ENCODE measurements around the gene TNFRSF1B. TPM values are rescaled to one million over a fixed set of nuclear protein-coding genes. Genes with fewer than 3 reads are reported as not detected.

The TNFRSF1B gene
- total RNA-seq, 1 donor from 2014 or later, result 67.0 TPM

DNA sequence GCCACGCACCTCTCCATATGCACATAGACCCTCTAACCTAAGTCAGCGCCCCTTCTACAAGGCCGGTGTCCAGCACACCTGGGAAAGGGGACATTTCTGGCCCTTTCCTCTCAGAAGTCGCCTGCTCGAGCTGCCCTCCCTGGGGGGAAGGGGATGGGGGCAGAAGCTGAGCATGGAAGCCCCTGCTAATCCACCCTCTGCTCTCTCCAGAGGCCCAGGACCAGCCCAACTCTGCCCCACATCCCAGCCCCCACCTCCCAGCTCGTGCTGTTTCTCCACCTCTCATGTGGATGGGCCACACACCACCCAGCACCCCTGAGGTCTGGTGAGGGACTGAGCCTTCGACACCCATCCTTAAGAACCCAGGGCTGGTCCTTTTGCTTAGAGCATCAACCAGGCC, 14.8 kb downstream of the TNFRSF1B start:
- ATAC-seq, result no peak
- intact Hi-C loops (cut with DNase I), result no loop called here
- H3K27ac ChIP-seq, result peak overlapping the region; percentile 74

DNA sequence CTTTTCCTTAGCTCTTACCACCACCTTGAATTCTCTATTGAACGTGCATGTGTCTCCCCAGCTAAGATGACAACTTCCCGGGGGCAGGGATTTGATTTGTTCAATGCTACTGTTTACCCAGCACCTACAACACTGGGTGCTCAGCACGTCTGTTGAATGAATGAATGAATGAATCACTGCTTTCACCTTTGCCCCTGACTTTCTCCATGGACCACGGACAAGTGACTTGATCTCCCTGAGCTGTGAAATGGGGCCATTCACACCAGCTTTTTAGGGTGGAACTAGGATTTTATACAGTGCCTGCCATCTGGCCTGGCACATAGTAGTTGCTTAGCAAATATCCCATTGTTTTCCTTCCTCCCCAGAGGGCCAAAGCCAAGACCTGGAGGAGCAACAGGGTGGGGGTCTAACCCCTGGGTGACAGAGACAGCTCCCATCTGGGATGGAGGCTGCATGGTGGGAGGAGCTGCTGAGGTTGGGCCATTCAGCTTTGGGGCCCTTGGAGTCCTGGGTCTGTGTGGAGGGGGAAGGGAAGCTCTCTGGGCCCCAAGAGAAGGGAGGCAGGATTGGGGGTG, 15.7 kb downstream of the TNFRSF1B start:
- Histone ChIP-seq H3K36me3 (no peaks in the 10 kb centered on the region), H3K9me3 (no peaks in the 10 kb centered on the region), H3K27ac (peak overlapping the region; percentile 74), H3K27me3 (ENCODE audit: low read depth) (no peaks in the 10 kb centered on the region), H3K4me1 (peaks cover 99% of the 10 kb centered on the region), H3K4me3 (no peak overlapping the region)
- no peak for ATAC-seq
- TF ChIP-seq, protein P1, sequence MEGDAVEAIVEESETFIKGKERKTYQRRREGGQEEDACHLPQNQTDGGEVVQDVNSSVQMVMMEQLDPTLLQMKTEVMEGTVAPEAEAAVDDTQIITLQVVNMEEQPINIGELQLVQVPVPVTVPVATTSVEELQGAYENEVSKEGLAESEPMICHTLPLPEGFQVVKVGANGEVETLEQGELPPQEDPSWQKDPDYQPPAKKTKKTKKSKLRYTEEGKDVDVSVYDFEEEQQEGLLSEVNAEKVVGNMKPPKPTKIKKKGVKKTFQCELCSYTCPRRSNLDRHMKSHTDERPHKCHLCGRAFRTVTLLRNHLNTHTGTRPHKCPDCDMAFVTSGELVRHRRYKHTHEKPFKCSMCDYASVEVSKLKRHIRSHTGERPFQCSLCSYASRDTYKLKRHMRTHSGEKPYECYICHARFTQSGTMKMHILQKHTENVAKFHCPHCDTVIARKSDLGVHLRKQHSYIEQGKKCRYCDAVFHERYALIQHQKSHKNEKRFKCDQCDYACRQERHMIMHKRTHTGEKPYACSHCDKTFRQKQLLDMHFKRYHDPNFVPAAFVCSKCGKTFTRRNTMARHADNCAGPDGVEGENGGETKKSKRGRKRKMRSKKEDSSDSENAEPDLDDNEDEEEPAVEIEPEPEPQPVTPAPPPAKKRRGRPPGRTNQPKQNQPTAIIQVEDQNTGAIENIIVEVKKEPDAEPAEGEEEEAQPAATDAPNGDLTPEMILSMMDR (IDR thresholded peaks at IDR 0.05), result no peak
- no peak for DNase-seq
- intact Hi-C loops (cut with DNase I), result no loop called here

More for the DNA sequence above, 14.8 kb downstream of the TNFRSF1B start:
- no peaks in the 10 kb centered on the region for H3K36me3 ChIP-seq
- H3K9me3 ChIP-seq, result no peaks in the 10 kb centered on the region
- H3K4me1 ChIP-seq, result peaks cover 100% of the 10 kb centered on the region
- TF ChIP-seq, protein P1 (IDR thresholded peaks at IDR 0.05), result no peak
- DNase-seq, result no peak
- no peaks in the 10 kb centered on the region for H3K27me3 ChIP-seq (ENCODE audit: low read depth)
- no peak overlapping the region for H3K4me3 ChIP-seq

DNA sequence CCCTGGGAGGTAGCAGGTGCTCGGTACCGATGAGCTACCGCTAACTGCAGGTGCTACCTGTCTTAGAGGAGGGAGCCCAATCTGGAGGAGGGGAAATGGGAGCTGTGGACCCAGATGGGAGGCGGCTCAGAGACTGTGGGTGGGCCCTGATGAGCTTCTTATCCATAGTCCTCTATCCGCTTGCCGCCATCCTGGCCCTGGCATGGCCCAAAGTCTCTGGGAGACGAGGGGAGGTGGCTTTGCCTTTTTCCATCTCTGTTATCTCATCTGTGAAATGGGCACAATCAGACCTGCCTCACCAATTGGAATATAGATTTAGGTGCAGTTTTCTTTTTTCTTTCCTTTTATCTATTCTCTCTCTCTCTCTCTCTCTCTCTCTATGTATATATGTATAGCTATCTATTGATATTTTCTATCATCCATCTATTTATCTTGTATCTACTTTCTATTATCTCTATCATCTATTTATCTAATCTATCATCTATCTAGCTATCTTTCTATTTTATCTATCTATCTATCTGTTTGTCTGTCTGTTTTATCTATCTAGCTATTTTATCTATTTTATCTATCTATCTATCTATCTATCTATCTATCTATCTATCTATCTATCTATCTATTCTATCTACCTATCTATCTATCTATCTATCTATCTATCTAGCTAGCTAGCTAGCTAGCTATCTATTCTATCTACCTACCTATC, 16.5 kb downstream of the TNFRSF1B start:
- no peaks in the 10 kb centered on the region for H3K36me3 ChIP-seq
- H3K9me3 ChIP-seq, result no peaks in the 10 kb centered on the region
- DNase-seq (no peak), ATAC-seq (no peak)
- TF ChIP-seq, protein P1 (IDR thresholded peaks at IDR 0.05), result no peak
- intact Hi-C loops (cut with DNase I), result no loop called here
- peak overlapping the region; percentile 74 for H3K27ac ChIP-seq
- peaks cover 99% of the 10 kb centered on the region for H3K4me1 ChIP-seq
- no peaks in the 10 kb centered on the region for H3K27me3 ChIP-seq (ENCODE audit: low read depth)
- H3K4me3 ChIP-seq, result no peak overlapping the region

DNA sequence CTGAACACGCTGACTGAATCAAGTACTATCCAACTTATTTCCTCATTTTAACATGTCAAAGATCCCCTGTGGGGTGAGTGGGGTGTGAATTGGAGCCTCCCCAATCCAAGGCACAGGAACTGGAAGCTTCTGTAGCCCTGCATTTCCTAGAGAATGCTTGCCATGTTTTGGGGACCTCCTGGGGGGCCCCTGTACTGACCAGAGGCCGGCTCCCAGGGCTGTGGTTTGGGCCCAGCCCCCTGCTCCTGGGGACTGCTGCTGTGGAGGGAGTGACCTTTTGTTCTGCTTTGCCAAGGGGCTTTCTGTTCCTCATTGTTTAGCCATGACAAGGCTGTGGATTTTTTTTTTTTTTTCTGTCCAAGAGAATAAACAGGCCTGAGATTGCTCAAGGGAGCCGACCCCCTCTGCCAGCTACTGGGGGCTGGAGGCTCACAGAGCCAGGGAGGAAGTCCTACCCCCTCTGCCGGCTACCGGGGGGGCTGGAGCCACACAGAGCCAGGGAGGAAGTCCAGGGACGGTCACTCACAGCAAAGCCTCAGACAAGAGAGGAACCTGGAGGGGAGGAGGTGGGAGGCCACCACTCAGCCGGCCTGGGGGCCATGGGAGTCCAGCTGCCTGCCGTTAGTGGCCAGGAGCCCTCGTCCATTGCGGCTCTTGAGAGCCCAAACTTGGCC, 17.4 kb downstream of the TNFRSF1B start:
- intact Hi-C loops (cut with DNase I), result no loop called here
- Histone ChIP-seq H3K4me1 (peaks cover 99% of the 10 kb centered on the region), H3K4me3 (peak overlapping the region; percentile 34), H3K36me3 (no peaks in the 10 kb centered on the region), H3K27me3 (ENCODE audit: low read depth) (no peaks in the 10 kb centered on the region), H3K27ac (peak overlapping the region; percentile 90), H3K9me3 (no peaks in the 10 kb centered on the region)
- DNase-seq (peak; percentile 89), ATAC-seq (peak; percentile 76 to 86)
- TF ChIP-seq, protein P1 (IDR thresholded peaks at IDR 0.05), result peak; percentile 42

- H3K27me3 ChIP-seq (ENCODE audit: low read depth), result no peaks in the 10 kb centered on the region
- peak overlapping the region; percentile 34 for H3K4me3 ChIP-seq
- intact Hi-C loops (cut with DNase I), result no loop called here
- DNase-seq, result no peak
- TF ChIP-seq, protein P1 (IDR thresholded peaks at IDR 0.05), result no peak
- ATAC-seq, result no peak
- H3K36me3 ChIP-seq, result peaks cover 7% of the 10 kb centered on the region
- H3K9me3 ChIP-seq, result no peaks in the 10 kb centered on the region
- H3K27ac ChIP-seq, result peak overlapping the region; percentile 90
- peaks cover 90% of the 10 kb centered on the region for H3K4me1 ChIP-seq
Measured at GRCh38 chr1:12185036-12185917, 18.5 kb downstream of the TNFRSF1B start.

Measured in lower lobe of right lung (tissue), 2 donors.